ENCODE results near the gene HLA-DMB.

HLA-DMB gene

GRCh38 chr6:32971581-32972352 lies 30.9 kb upstream of the HLA-DMB start:
- DNase-seq (ENCODE audit: low read depth in 2 of 2), result peak; percentile 98 to 100

DNA sequence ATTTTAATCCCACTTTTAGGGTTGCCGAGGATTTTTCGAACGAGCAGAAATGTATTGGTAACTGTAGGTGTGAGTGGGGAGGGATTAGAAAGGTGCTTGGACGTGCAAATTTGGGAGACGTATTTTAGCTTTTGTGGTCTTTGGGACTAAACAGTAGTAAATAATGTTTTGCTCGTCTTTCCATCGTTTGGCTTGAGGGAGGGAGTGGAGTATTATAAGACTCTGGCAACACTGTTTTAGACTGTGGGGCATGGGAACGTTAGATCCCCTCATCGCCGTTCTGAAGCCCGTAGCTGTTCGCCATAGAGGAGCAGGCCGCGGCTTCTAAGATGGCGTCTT lies 30.4 kb upstream of the HLA-DMB start:
- no peak for DNase-seq (ENCODE audit: low read depth in 2 of 2)

DNA sequence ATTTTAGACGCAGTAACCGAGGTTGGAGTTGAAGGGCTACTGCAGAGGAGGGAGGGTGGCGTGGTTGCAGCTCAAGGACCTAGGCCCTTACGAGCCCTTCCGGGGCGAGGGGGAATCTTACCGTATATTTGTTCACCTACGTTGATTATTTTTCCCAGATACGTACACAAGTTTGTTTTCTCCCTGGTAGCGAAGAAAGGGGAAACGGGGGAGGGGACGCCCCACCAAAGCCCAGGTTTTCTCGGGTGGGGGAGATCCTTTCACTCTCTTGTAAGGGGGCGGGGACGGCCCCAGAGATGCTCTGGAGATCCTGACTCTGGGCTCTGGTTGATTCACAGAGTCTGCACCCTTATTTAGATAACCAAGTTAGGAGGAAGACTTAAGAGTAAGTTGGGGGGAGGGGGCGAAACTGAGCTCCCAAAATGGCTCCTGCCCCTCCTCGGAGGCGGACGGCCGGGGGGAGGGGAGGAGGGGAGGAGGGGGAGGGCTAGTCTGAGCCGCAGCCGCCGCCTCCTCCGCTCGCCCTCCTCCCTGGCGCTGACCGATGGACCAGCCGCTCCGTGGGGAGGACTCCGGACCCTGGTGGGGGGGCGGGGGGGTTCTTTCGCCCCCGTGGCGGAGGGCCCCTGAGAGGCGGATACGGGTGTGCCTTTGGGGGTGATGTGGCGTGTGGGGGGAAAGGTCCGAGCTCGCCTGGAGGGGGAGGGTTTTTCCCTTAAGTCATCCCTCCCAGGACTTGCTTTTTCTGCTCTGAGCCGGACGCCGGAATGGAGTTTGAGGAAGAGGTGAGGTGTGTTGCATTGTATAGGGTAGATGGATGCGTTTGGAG lies 29.8 kb upstream of the HLA-DMB start:
- DNase-seq (ENCODE audit: low read depth in 2 of 2), result peak; percentile 84 to 85

DNA sequence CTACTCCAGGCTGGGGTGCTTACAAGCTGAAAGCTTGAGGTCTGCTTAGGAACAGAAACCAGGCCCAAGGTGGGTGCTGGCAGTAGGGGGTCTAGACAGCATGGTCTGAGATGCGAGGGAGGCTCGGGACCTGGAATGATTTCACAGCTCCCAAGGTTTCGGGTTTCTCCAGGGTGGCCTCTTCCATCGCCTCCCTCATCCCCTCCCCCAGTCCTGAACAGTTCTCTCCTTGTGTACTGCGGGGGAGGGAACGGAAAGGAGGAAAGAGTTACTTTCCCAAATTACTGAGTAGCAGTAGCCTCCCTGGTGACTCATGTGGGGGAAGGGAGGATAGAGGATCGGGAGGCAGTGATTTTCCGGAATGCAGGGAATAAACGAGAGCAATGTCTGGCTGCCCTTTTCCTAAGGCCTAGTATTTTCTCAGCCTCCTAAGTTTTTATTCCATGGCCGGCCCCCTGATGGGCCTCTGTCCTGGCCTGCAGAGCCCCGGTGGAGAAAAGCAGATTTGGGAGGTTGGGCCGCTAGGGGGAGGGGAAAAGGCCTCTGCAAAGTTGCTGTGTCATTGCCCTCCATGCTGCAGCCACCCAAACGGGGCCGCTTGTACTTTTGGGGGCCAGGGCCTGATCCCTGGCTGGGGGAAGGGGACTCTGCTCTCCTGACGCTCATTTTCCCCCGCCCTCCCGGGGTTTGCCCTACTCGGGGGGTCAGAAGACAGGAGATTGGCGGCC lies 29.0 kb upstream of the HLA-DMB start:
- peak; percentile 72 to 77 for DNase-seq (ENCODE audit: low read depth in 2 of 2)

DNA sequence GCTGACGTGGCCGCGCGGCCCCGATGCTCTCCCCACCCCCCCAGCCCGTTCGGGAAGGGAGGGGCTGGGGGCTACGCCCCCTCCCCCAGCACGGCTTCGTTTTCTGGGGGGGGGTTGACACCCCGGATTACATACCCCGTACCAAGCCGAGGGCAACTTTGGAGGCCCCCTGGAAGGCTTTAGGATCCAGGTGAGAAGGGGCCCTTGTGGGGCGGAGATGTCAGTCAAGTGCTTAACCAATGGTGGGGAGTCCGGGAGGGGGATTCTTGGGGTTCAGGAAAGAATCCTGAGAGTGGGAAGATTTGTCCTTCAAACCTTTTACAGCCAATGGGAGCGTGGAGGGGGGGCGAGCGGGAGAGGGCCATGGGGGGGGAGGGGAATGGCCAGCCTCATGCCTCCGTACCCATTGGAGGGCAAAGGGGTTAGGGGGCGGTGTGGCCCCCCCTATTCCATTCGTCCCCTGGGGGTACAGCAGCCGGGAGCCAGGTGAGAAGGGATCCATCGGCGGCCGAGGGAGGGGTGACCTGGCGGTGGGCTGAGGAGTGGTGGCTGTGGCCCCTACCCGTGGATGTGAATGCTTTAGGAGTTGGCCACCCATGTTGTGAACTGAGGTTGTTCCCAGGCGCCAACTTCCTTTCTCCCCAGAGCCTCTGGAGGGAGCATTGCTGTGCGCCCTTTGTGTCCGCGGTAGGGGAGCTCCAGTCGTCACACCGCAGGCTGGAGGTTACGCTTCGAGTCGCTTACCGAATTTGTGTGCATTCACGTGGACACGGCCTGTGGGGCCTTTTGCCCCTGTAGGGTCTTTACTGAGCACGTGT lies 28.2 kb upstream of the HLA-DMB start:
- DNase-seq (ENCODE audit: low read depth in 2 of 2), result peak; percentile 55 to 72

DNA sequence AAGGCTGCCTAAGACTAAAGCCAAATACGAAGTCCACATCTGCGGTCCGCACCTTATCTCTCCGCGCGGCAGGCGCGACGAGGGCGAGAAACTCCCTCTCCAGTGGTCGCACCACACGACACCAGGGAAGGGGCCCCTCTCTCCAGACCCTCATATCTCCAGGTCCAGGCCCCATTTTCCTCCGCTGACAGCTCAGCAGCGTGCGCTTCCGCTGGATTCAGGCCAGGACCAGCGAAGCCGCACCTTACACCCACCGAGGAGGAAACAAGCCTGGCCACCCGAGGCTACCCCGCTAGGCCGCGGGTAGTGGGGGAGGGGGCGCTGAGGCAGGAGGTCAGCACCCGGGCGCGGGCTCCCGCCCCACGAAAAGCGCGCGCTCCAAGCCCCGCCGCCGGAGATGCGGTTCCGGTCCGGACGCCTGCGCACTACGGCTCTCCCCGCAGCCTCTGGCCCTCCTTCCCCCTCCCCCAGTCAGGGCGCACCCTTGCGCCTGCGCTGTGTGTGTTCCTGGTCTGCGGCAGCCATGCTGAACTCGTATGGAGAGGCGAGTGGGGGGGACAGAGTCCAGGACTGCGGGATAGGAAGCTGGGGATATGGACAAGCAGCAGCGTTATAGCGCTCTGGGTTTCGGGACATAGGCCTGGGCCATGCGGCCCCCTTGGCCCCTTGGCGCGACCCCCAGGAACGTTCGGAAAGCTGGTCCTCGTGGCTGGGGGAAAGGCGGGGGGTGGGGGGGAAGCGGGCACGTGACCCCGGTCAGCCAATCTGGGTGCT lies 27.5 kb upstream of the HLA-DMB start, which contains the start of gene BRD2:
TSS of gene BRD2 (plus strand) at position 502 of the 774 bp plus-strand sequence. CDS start 4,305 bp downstream, outside the sequence.
- peak; percentile 91 to 93 for DNase-seq (ENCODE audit: low read depth in 2 of 2)

- DNase-seq (ENCODE audit: low read depth in 2 of 2), result no peak
These were observed 26.6 kb upstream of the HLA-DMB start for GRCh38 chr6:32967151-32968091.

GRCh38 chr6:32964776-32965175 lies 23.9 kb upstream of the HLA-DMB start:
- DNase-seq (ENCODE audit: low read depth in 2 of 2), result no peak

DNA sequence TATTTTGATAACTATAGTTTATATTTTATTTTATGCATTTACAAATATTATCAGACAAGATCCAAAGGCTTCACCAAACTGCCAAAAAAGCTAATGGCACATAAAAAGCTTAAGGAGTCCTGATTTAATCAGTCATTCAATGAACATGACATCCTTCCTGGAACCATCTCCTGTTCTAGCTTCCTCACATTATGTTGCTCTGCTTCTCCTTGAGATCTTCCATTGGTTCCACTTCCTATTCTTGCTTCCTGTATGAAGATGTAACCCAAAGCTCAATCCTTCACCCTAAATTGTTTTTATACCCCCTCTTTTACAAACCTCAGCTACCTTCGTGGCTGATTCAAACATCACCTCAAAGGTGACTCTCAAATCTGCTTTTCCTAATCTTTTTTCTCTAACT lies 23.0 kb upstream of the HLA-DMB start:
- no peak for DNase-seq (ENCODE audit: low read depth in 2 of 2)

DNA sequence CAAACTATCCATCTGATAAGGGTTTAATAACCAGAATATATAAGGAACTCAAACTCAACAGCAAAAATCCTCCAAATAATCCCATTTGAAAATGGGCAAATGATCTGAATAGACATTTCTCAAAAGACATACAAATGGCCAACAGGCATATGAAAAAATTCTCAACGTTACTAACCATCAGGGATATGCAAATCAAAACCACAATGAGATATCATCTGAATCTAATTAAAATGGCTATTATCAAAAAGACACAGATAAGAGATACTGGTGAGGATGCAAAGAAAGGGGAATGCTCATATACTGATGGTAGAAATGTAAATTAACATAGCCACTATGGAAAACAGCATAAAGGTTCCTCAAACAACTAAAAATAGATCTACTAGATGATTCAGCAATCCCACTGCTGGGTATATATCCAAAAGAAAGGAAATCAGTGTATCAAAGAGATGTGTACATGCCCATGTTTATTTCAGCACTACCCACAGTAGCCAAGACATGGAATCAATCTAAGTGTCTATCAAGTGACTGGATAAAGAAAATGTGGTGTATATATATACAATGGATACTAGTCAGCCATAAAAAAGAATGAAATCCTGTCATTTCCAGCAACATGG lies 21.5 kb upstream of the HLA-DMB start:
- no peak for DNase-seq (ENCODE audit: low read depth in 2 of 2)

DNA sequence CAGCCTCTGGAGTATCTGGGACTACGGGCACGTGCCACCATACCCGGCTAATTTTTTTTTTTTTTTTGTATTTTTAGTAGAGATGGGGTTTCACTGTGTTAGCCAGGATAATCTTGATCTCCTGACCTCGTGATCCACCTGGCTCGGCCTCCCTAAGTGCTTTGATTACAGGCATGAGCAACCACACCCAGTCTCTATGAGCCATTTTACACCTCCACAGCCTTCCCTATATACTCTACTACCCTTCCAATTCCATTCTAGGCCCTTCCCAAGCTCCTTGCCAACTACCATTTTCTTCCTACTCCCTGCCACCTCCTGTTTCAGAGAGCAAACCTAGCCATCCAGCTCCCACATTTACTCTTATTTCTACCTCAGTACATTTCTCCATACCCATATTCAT lies 19.7 kb upstream of the HLA-DMB start:
- no peak for DNase-seq (ENCODE audit: low read depth in 2 of 2)

DNA sequence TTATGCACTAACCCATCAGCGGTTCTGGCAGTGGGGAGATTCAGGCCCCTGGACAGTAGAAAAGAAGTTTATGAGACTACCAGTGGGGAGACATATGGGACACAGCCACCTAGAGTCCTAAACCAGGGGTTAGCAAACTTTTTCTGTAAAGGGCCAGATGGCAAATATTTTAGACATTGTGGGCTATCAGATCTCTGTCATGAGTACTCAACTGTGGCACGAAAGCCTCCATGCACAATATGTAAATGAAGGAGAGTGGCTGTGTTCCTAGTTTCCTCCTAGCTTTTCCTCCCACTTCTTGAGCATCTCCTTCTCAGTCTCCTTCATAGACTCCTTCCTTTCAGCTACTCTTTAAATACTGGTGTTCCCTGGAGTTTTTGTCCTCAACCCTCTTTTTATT lies 15.3 kb upstream of the HLA-DMB start:
- DNase-seq (ENCODE audit: low read depth in 2 of 2), result no peak

GRCh38 chr6:32954986-32955802 lies 14.4 kb upstream of the HLA-DMB start:
- DNase-seq (ENCODE audit: low read depth in 2 of 2), result no peak

DNA sequence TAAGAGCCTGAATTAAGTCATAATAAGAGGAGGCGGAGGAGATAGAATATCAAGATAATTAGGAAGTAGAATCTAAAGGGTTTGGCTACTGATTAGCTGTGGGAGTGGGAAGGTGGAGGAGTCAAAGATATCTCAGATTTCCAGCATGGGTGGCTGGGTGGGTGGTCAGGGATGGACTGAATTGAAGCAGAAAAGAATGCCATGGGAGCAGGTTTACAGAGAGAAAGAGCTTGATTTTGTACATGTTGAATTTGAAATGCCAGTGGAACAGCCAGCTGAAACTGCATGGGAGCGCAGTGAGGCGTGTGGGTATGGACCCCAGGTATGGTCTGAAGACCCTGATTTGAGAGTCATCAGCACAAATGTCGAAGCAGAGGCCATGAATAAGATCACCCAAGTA lies 13.4 kb upstream of the HLA-DMB start:
- no peak for DNase-seq (ENCODE audit: low read depth in 2 of 2)

DNA sequence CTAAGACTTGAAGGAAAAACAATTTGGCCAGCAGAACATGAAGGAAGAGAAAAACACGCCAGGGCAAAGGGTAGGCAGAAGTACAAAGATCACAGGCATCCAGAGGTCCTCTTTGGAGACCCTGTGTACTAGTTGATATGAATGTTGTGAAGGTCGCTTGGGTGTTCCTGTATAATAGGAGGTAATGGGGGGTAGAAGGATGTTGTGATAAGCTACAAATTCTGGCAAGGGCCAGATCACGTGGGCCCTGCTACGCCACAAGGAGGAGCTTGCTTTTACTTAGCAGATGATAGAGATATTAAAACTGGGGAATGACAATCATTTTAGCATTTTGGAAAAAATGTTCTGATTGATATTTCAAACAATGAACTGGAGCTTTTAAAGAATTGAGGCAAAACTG lies 12.9 kb upstream of the HLA-DMB start:
- no peak for DNase-seq (ENCODE audit: low read depth in 2 of 2)

GRCh38 chr6:32952817-32953739 lies 12.2 kb upstream of the HLA-DMB start, which contains the start of gene HLA-DMA:
HLA-DMA (minus strand) TSS chr6:32953097; CDS start chr6:32953036, 61 bp downstream.
- DNase-seq (ENCODE audit: low read depth in 2 of 2), result peak; percentile 56 to 62

- DNase-seq (ENCODE audit: low read depth in 2 of 2), result no peak
These were observed 9.6 kb upstream of the HLA-DMB start for GRCh38 chr6:32950449-32950848.
